Ovary (tissue), 10 donors: ENCODE measurements around the gene CETN1. TPM values are rescaled to one million over a fixed set of nuclear protein-coding genes. Genes with fewer than 3 reads are reported as not detected.

Source experiments
- DNase-seq, 5 donors: peaks; one replicate each; pipeline ENCODE4 v3.0.0-alpha.2; 2019 to 2020
- H3K27ac ChIP-seq, 2 donors: fragments of 200-600 bp; one replicate each; pipeline versions ENCODE4 v1.5.1 to v1.8.0; 2019 to 2022
- H3K27me3 ChIP-seq: fragments of 200-600 bp; one replicate; pipeline ENCODE4 v1.8.0; 2022
- H3K36me3 ChIP-seq: fragments of 200-600 bp; sonication (generic); one replicate; pipeline ENCODE4 v1.5.1; 2019
- H3K4me1 ChIP-seq: one replicate; pipeline ENCODE4 v1.8.1; 2013; ENCODE audit warnings: mild to moderate bottlenecking, moderate library complexity; ENCODE audit not compliant: insufficient read depth
- H3K4me3 ChIP-seq: fragments of 200-600 bp; sonication (generic); one replicate; pipeline ENCODE4 v1.5.1; 2017
- H3K9me3 ChIP-seq, 2 donors: fragments of 200-600 bp in 1 of 2; sonication (generic) in 1 of 2; one replicate each; pipeline versions ENCODE4 v1.5.1 to v1.8.1; 2013 to 2019; ENCODE audit warnings: mild to moderate bottlenecking in 1 of 2, moderate library complexity in 1 of 2
- EP300 ChIP-seq: sonication (generic); formaldehyde crosslinking; IDR thresholded peaks from one replicate; pipeline ENCODE4 v1.6.1; 2017; ENCODE audit warnings: antibody characterized with exemption
- POLR2A ChIP-seq: fragments of 450-650 bp; IDR thresholded peaks from one replicate; pipeline ENCODE4 v1.6.1; 2017; ENCODE audit warnings: antibody characterized with exemption, mild to moderate bottlenecking, moderate library complexity
- WGBS, 3 donors: extraction: QIAGEN DNeasy Blood & Tissue Kit in 1 of 3; methylation state at CpG; one replicate each; pipeline versions ENCODE4 v1.1.5 to v1.1.7; 2013 to 2017; 5-methylcytosine and 5-hydroxymethylcytosine counted together
- intact Hi-C, 4 donors: fragments of 100-400 bp; cut with DNase I; formaldehyde crosslinking; loops; one replicate each; pipeline versions ENCODE4 v1.11.0 to v1.15.1; 2022 to 2023
- long read RNA-seq, 3 donors: library from polyadenylated mRNA in 2 of 3; unstranded in 2 of 3; transcript quantifications; one replicate each; pipeline ENCODE4 v2.0.0 and lab custom pipeline, GENCODE V29; 2021 to 2026
- polyA plus RNA-seq, 2 donors: library from polyadenylated mRNA; stranded (reverse); fragments of 200-250 nt in 1 of 2; fragments of 350-450 nt in 1 of 2; fragmentation: Illumina TruSeq in 1 of 2; extraction: RNeasy Lipid Tissue Mini Kit (QIAGEN cat#74804) in 1 of 2; gene quantifications; one replicate each; pipeline ENCODE4 v1.2.3, GENCODE V29; 2013 to 2014
- total RNA-seq, 7 donors: library from RNA; depleted of rRNA in 2 of 7; stranded (reverse); fragments of >200 nt in 2 of 7; fragmentation: NEBNext Ultra II Directional in 3 of 7; extraction: Animal tissue kit (Norgen Biotek cat#: 25700) in 3 of 7; gene quantifications; one replicate each; pipeline versions ENCODE4 v1.1.0 to v1.2.4, GENCODE V29; 2016 to 2023
- TF ChIP-seq, protein P1 (sequence below), 3 donors: fragments of 450-650 bp in 2 of 3; fragments of 200-600 bp in 1 of 3; IDR thresholded peaks; one replicate each; pipeline versions ENCODE4 v1.5.1 to v1.8.0; 2016 to 2022; ENCODE audit warnings: antibody characterized with exemption in 3 of 3, mild to moderate bottlenecking in 1 of 3
- donor health status: DM: no; HTN: no; CAD: no; lungs with moderate emphysema.
- donor health status: DM: no; HTN: no; CAD: no.
- donor health status: Bipolar disorder and iron deficiency.
- donor health status: DM: yes; HTN: yes; CAD: no.
- donor health status: DM: no; HTN: no; CAD: no.
- donor health status: DM: yes; HTN: yes; CAD: no.

Gene CETN1
- total RNA-seq (not detected), polyA plus RNA-seq (not detected)
- long read RNA-seq, donor 1, result 0 reads
- long read RNA-seq, donor 2, result 0 reads
- long read RNA-seq, donor 3, result 0 reads

DNA sequence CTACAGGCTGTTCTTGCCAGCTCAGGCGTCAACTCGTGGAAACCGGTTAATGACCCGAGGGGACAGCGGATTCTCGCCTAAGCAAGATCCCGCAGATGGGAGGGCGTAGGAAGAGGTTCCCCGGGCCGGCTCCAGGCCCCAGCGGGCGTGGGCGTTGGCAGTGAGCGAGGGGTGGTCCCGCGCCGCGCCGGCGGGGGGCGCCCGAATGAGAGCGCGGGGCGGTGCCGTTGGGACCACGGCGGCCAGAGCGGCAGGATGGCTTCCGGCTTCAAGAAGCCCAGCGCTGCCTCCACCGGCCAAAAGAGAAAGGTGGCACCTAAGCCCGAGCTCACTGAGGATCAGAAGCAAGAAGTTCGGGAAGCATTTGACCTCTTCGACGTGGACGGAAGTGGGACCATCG, at the start of gene CETN1:
CETN1 (plus strand) TSS at position 227 of the 400 bp plus-strand sequence; CDS start at position 256, 29 bp downstream.
- DNase-seq, result no peak
- Histone ChIP-seq H3K4me1 (no peaks in the 10 kb centered on the region), H3K4me3 (no peak within 1 kb of the TSS), H3K9me3 (no peaks in the 10 kb centered on the region), H3K27ac (no peak within 1 kb of the TSS), H3K36me3 (no peaks in the 10 kb centered on the region), H3K27me3 (no peaks in the 10 kb centered on the region)
- intact Hi-C loops, result no loop called here
- TF ChIP-seq EP300 (no peak), POLR2A (no peak)
- TF ChIP-seq, protein P1, sequence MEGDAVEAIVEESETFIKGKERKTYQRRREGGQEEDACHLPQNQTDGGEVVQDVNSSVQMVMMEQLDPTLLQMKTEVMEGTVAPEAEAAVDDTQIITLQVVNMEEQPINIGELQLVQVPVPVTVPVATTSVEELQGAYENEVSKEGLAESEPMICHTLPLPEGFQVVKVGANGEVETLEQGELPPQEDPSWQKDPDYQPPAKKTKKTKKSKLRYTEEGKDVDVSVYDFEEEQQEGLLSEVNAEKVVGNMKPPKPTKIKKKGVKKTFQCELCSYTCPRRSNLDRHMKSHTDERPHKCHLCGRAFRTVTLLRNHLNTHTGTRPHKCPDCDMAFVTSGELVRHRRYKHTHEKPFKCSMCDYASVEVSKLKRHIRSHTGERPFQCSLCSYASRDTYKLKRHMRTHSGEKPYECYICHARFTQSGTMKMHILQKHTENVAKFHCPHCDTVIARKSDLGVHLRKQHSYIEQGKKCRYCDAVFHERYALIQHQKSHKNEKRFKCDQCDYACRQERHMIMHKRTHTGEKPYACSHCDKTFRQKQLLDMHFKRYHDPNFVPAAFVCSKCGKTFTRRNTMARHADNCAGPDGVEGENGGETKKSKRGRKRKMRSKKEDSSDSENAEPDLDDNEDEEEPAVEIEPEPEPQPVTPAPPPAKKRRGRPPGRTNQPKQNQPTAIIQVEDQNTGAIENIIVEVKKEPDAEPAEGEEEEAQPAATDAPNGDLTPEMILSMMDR (IDR thresholded peaks at IDR 0.05), result no peak
- WGBS, 3 donors, result 94 to 96% (median 95%) methylated on average over 38 of the region's 38 CpGs

DNA sequence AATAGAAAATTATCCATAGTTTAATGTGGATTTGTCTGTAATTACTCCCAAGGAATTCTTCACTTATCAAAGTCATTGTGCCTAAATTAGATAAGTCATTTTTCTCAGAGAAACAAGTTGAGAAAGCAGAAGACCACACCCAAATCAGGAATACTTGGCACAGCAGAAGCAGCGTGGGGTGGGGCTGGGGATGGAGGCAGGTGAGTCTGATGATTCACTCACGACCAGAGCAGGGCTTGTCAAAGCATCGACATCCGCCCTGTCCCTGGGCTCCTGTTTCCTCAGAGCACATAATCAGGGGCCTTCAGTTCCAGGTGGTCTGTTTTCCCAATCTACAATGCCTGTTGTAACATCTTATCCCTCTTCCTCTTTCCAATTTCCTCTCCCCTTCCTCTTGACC, 48.2 kb upstream of the CETN1 start:
- intact Hi-C loops, result no loop called here
- Histone ChIP-seq H3K27ac (no peak overlapping the region), H3K4me3 (no peak overlapping the region), H3K36me3 (no peaks in the 10 kb centered on the region), H3K27me3 (no peaks in the 10 kb centered on the region), H3K9me3 (no peaks in the 10 kb centered on the region), H3K4me1 (no peaks in the 10 kb centered on the region)
- DNase-seq, result no peak
- 75 to 91% (median 82%) methylated on average over 4 of the region's 4 CpGs for WGBS, 3 donors
- TF ChIP-seq POLR2A (no peak), EP300 (no peak)
- TF ChIP-seq, protein P1 (IDR thresholded peaks at IDR 0.05), result no peak

DNA sequence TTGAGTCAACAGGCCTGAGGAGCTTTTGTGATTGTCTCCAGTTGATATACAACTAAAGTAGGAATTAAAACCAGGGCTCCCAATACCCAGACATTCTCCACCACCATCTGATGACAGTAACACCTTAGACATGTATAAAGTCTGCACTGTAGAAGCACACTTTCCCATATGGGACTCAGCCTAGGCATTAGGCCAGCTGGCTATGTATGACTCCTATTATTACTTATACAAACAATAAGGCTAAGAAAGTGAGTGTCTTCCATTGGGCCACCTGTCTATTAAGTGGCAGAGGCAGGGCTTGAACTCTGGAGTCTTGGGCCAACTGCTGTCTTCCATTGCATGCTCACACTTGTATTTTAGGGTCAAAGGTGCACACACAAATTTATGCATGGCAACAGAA, 47.5 kb upstream of the CETN1 start:
- H3K36me3 ChIP-seq, result no peaks in the 10 kb centered on the region
- no peak for DNase-seq
- no peak overlapping the region for H3K4me3 ChIP-seq
- H3K27me3 ChIP-seq, result no peaks in the 10 kb centered on the region
- no peak overlapping the region for H3K27ac ChIP-seq
- no peaks in the 10 kb centered on the region for H3K9me3 ChIP-seq
- TF ChIP-seq EP300 (no peak), POLR2A (no peak)
- TF ChIP-seq, protein P1 (IDR thresholded peaks at IDR 0.05), result no peak
- no peaks in the 10 kb centered on the region for H3K4me1 ChIP-seq
- intact Hi-C loops, result no loop called here

DNA sequence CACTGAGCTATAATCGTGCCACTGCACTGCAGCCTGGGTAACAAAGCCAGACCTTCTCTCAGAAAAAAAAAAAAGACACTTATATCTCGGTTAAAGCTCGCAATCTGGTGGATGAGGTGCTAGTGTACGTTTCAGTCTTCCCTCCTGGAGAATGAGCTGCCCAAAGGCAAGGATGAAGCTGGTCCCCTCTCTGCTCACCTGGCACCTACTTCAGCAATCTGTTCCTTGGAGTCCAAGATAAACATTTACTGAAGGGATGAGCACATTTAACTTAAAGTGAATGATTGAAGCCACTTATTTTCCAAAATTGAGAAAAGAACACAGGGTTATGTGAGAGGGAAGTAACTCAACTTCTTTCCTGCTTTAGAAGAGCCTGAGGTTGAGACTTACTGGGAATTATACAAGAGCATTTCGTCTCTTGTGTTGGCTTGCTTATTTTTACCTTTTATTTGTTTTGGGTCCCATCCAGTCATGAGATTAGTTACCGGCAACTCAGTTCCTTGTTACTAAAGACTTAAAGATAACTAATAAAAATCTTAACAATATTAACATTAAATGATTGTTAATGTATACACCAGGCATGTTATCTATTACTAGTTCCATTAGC, 46.1 kb upstream of the CETN1 start:
- H3K9me3 ChIP-seq, result no peaks in the 10 kb centered on the region
- no peaks in the 10 kb centered on the region for H3K4me1 ChIP-seq
- H3K36me3 ChIP-seq, result no peaks in the 10 kb centered on the region
- no peak overlapping the region for H3K27ac ChIP-seq
- intact Hi-C loops, result no loop called here
- no peak overlapping the region for H3K4me3 ChIP-seq
- H3K27me3 ChIP-seq, result no peaks in the 10 kb centered on the region
- DNase-seq, result no peak
- 64 to 68% (median 65%) methylated on average over 6 of the region's 6 CpGs for WGBS, 3 donors
- TF ChIP-seq POLR2A, result no peak
- TF ChIP-seq EP300, result no peak

DNA sequence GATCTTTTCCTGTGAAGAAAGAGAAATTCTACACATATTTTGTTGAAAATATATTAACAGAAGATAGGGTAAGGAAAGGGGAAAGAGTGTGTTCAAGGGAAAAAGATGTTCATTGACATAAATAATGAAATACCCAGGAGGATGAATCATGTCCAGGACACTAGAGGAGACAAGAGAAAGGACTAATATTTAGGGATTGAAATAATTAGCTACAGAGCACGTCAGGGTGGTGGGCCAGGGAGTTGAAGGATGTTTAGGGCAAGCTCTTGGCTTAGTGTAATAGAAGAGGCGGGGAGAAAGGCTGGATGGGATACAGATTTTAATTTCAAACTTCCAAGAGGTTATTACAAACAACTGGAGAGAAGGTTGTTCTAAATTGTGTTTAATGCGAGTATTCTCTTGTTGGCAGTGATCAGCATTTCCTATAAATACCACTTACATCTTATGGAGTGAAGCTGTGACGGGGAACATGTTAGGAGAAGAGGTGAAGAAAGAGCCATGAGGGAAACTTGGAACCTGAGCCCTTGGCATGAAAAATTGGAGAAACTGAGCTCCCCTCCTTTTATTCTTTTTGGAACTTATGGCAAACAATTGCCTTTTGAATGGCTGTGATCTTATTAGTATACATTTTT, 36.6 kb upstream of the CETN1 start:
- Histone ChIP-seq H3K27me3 (no peaks in the 10 kb centered on the region), H3K4me1 (no peaks in the 10 kb centered on the region), H3K36me3 (no peaks in the 10 kb centered on the region), H3K9me3 (no peaks in the 10 kb centered on the region), H3K27ac (no peak overlapping the region), H3K4me3 (no peak overlapping the region)
- DNase-seq, result no peak
- TF ChIP-seq, protein P1 (IDR thresholded peaks at IDR 0.05), result no peak
- no peak for TF ChIP-seq POLR2A
- TF ChIP-seq EP300, result no peak
- intact Hi-C loops, result no loop called here
- WGBS, 3 donors, result 38 to 46% (median 40%) methylated on average over 4 of the region's 4 CpGs
